Skin of body (tissue), 2 donors: ENCODE data around the gene CCDC196. TPM values are rescaled to one million over a fixed set of nuclear protein-coding genes. Genes with fewer than 3 reads are reported as not detected.

Experiments used
- DNase-seq: peaks from one replicate; lab custom pipeline; 2025; lab: John Stamatoyannopoulos, UW
- total RNA-seq: library from RNA; depleted of rRNA; stranded (reverse); fragments of >200 nt; gene quantifications from one replicate; pipeline ENCODE4 v1.2.3, GENCODE V29; 2014

Gene CCDC196, protein sequence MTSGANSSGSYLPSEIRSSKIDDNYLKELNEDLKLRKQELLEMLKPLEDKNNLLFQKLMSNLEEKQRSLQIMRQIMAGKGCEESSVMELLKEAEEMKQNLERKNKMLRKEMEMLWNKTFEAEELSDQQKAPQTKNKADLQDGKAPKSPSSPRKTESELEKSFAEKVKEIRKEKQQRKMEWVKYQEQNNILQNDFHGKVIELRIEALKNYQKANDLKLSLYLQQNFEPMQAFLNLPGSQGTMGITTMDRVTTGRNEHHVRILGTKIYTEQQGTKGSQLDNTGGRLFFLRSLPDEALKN
- not detected for total RNA-seq

- no peak for DNase-seq
Measured at GRCh38 chr14:66485910-66486421, at the start of gene CCDC196. TSS of gene CCDC196 (plus strand) at chr14:66486371. CDS start at chr14:66486503, 132 bp downstream.

- DNase-seq, result no peak
Measured at GRCh38 chr14:66440801-66441200, 45.4 kb upstream of the CCDC196 start.

DNA sequence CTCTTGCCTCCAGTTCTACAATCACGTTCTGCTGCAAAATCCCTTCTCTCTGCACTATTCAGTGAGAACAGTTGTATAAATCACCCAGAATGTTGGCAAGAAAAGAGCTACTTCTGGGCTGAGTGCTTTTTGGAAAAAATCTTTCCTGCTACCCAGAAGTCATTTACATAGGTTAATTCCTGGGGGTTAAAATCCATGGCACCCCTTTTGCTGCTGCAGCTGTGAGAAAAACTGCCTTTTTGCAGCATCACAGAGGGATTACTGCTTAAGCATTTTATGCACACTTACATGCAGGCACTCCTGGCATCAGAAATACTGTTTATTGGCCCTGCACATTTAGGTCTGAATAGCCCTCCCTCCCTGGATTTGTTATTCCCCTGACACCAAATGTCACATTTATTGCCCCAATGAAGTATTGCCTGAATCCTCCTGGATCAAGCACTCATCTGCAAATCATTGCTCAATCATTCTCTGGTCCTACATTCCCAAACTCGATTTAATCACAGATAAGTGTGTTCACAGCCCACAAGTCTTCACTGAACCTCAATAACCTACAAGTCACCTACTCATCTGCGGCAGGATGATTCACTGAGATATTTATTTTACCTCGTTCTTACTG, 43.1 kb upstream of the CCDC196 start:
- DNase-seq, result peak; percentile 39

GRCh38 chr14:66443785-66444184, 42.4 kb upstream of the CCDC196 start:
- no peak for DNase-seq

DNA sequence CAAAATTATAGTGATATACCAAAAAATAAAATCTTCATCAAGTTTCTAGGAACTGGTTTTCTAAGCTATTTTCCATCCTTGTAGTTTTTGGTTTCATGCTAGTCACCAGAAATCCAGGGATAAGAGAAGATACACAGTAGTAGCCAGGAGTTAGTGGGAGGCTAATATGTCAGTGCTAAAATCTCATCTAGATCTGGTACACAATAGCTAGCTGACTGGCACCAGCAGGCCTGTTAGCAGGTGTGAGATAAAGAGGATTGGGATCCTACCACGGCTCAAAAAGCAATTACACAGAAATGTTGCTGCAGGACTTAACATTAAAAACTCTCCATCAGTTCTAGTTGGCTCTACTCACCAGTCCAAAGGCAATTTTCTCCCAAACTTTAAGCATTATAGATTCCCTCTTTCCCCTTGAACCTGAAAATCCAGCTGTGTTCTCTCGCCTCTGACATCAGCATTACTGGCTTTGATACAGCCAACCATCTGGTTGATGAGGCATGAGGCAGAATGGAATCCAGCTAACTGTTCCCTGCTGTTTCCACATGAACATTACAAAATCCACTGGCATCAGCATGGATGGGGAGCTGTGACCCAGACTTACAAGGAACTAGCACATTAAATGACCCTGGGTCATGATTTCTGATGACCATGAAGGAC, 41.8 kb upstream of the CCDC196 start:
- peak; percentile 61 for DNase-seq

DNA sequence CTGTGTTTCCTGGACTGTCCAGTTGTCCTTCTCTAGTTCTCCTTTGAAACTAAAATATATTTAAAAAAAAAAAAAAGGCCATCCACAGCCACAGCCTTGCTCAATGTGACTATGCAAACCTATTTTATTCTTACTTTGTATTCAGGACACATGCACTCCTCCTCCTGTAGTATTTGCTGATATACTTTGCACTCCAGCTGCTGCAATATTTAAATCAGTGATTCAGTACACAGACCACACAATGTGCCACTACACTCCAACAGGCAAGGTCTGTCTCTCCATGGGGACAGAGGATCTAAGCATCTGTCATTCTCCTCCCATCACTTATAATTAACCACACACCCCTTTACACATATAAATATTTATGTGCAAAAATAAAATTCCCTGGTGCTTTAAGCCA, 40.2 kb upstream of the CCDC196 start:
- no peak for DNase-seq

DNA sequence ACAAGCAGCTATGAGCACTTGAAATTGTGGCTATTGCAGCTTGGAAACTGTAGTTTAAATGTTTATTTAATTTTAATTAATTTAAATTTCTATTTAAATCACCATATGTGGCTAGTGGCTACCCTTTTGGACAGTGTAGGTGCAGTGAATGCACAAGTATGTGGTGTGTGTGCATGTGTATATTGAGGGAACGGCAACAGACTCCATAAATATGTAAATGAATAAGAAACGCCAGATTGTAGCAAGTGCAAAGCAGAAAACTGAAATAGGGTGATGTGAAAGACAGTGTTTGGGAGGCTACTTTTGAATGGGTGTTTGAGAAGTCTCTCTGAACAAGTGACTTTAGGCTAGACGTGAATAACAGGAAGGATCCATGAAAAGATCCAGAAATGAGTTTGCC, 32.7 kb upstream of the CCDC196 start:
- DNase-seq, result no peak

- no peak for DNase-seq
Measured at GRCh38 chr14:66459603-66460002, 26.6 kb upstream of the CCDC196 start.

GRCh38 chr14:66464261-66464660, 21.9 kb upstream of the CCDC196 start:
- no peak for DNase-seq

GRCh38 chr14:66468778-66469367, 17.3 kb upstream of the CCDC196 start:
- no peak for DNase-seq

- DNase-seq, result no peak
Measured at GRCh38 chr14:66471584-66471983, 14.6 kb upstream of the CCDC196 start.

DNA sequence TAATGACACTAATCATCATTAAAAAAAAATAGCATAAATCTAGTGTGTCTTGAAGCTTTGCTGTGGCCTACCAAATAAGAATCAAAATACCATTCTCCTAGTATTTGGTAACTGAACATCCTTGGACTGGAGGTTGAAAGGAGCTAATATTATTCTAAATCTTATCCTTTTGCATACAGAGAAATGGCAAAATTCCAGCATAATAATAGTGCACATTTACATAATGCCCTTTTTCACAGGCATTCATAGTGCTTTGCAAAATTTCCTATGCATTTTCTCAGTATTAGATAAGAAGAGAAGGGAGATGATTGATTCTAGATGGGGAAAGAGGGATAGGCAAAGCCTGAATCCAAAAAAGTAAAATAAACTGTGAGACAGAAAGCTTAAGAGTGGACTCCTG, 13.9 kb upstream of the CCDC196 start:
- DNase-seq, result no peak

GRCh38 chr14:66473223-66473622, 12.9 kb upstream of the CCDC196 start:
- no peak for DNase-seq

GRCh38 chr14:66476964-66477363, 9.2 kb upstream of the CCDC196 start:
- no peak for DNase-seq

- DNase-seq, result no peak
Measured at GRCh38 chr14:66477567-66477966, 8.6 kb upstream of the CCDC196 start.

DNA sequence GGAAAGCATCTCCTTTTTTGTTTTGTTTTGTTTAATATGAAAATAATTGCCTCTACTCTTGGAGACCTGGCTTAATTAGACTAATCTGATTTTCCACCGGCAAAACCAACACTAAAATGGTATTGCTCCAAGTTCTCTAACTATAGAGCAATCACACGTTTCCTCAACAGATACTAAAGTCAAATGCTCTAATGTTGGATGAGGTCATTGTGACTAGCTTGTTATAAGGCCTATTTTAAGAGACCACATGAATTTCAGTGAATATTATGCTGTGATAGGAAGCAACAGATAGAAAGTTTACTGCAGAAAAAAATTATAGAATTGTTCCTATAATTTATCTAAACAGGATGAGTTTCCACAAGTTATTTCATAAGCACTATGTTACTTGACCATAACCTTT, 3.3 kb upstream of the CCDC196 start:
- DNase-seq, result no peak

DNA sequence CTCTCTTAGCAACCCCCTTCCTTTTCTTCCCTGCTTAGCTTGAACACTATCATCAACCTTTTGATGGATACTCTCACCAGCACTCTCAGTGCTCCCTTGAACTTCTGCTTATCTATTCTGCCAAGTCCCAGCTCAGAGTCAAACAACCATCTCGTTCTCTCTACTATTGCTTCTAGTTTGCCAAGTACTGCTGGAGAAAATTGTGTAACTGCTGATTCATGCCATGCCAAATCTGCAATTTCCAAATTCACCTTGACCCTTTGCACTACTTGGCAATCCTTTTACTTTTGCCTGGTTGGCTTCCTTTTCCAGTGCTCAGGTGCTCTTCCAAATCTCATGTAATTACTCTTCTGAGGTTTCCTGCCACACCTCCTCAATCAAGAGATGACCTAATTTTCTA, 2.8 kb upstream of the CCDC196 start:
- no peak for DNase-seq

GRCh38 chr14:66485029-66485428, 1.1 kb upstream of the CCDC196 start:
- no peak for DNase-seq

GRCh38 chr14:66487164-66487563, 993 bp downstream of the CCDC196 start:
- DNase-seq, result no peak

GRCh38 chr14:66490143-66491111, 4.3 kb downstream of the CCDC196 start:
- no peak for DNase-seq

DNA sequence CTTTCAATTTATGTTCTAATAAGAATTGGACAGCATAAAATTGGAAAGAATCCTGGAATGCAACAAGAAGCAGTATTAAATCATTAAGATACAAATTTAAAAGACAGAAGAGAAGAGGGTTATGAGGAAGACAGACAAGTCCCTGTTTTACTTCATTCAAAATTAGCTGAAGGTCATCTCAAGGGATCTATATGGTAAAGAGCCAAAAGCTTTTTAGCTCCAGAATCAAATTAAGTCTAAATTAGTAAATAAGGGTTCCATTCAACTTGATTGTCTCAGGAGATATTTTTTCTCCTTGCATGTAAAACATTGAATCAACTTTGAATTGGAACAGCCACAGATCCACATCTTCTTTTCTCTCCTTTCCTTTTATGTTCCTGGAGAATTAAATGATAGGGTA, 7.6 kb downstream of the CCDC196 start:
- DNase-seq, result no peak
